C4-2B (cell line): ENCODE data around the gene PDE4B.

Source experiments
- CTCF ChIP-seq: fragments of 450-650 bp; conservative IDR thresholded peaks from 2 replicates; pipeline ENCODE4 v1.5.1; 2017; ENCODE audit warnings: mild to moderate bottlenecking
- ZFX ChIP-seq: fragments of 450-650 bp; IDR thresholded peaks from 2 replicates; pipeline ENCODE4 v1.6.1; 2017

GRCh38 chr1:66288048-66288447, 495.4 kb downstream of the PDE4B start:
- TF ChIP-seq CTCF (no peak), ZFX (no peak)
